Ectodermal cell (in vitro differentiated cells): ENCODE results near the gene RYK. TPM values are rescaled to one million over a fixed set of nuclear protein-coding genes. Genes with fewer than 3 reads are reported as not detected.
A peak's percentile ranks its signal among the peaks of the same experiment; 100 is the strongest.

Source experiments
- H3K27ac ChIP-seq: 2 replicates; pipeline ENCODE4 v1.7.0; 2013; ENCODE audit warnings: mild to moderate bottlenecking, low read depth, low read length; ENCODE audit not compliant: insufficient read depth, poor library complexity, severe bottlenecking
- H3K27me3 ChIP-seq: 2 replicates; pipeline ENCODE4 v1.7.0; 2013; ENCODE audit warnings: mild to moderate bottlenecking, low read length; ENCODE audit not compliant: insufficient read depth, control insufficient read depth, poor library complexity, severe bottlenecking
- H3K36me3 ChIP-seq: one replicate; pipeline ENCODE4 v1.7.0; 2013; ENCODE audit warnings: low read length; ENCODE audit not compliant: control insufficient read depth, insufficient read depth
- H3K4me1 ChIP-seq: one replicate; pipeline ENCODE4 v1.7.0; 2013; ENCODE audit warnings: low read length; ENCODE audit not compliant: control insufficient read depth, insufficient read depth
- H3K4me3 ChIP-seq: 2 replicates; pipeline ENCODE4 v1.7.0; 2013; ENCODE audit warnings: low read depth, low read length, control low read depth; ENCODE audit not compliant: insufficient read depth
- H3K9me3 ChIP-seq: 2 replicates; pipeline ENCODE4 v1.7.0; 2013; ENCODE audit warnings: mild to moderate bottlenecking, low read length, moderate library complexity; ENCODE audit not compliant: control insufficient read depth
- WGBS, 2 experiments: methylation state at CpG; one replicate each; pipeline ENCODE4 v1.1.7; 2013; ENCODE audit warnings: missing lambda C conversion rate in 2 of 2; 5-methylcytosine and 5-hydroxymethylcytosine counted together
- polyA plus RNA-seq, 4 experiments: library from polyadenylated mRNA; stranded (reverse); fragments of 50-300 nt; gene quantifications; one replicate each; pipeline ENCODE4 v1.2.3, GENCODE V29; 2013

Gene RYK
- polyA plus RNA-seq (2013, experiment 1 of 4) = 67.6 TPM
- 73.8 TPM for polyA plus RNA-seq (2013, experiment 2 of 4)
- 61.2 TPM for polyA plus RNA-seq (2013, experiment 3 of 4)
- 66.5 TPM for polyA plus RNA-seq (2013, experiment 4 of 4)

- WGBS, 2 experiments = 2 to 3% methylated on average over 59 of the region's 59 CpGs
- Histone ChIP-seq H3K27ac (peak within 1 kb of the TSS; percentile 71), H3K4me3 (peak within 1 kb of the TSS; percentile 37), H3K9me3 (no peaks in the 10 kb centered on the region), H3K36me3 (no peaks in the 10 kb centered on the region), H3K27me3 (no peaks in the 10 kb centered on the region), H3K4me1 (peaks cover 21% of the 10 kb centered on the region)
Observed at GRCh38 chr3:134250717-134251220, at the start of gene RYK. TSS of gene RYK (minus strand) at chr3:134250859. CDS start at chr3:134250654, 205 bp downstream.

- no peak overlapping the region for H3K4me3 ChIP-seq
- H3K27ac ChIP-seq = no peak overlapping the region
- H3K9me3 ChIP-seq = peaks cover 3% of the 10 kb centered on the region
- H3K27me3 ChIP-seq = no peaks in the 10 kb centered on the region
- no peaks in the 10 kb centered on the region for H3K36me3 ChIP-seq
- no peaks in the 10 kb centered on the region for H3K4me1 ChIP-seq
- WGBS, 2 experiments = 100% methylated on average over 1 of the region's 1 CpG
Observed at GRCh38 chr3:134299888-134300206, 49.2 kb upstream of the RYK start.

- H3K36me3 ChIP-seq = no peaks in the 10 kb centered on the region
- peaks cover 3% of the 10 kb centered on the region for H3K9me3 ChIP-seq
- no peaks in the 10 kb centered on the region for H3K4me1 ChIP-seq
- WGBS, 2 experiments = 82% methylated on average over 4 of the region's 4 CpGs
- no peaks in the 10 kb centered on the region for H3K27me3 ChIP-seq
- H3K4me3 ChIP-seq = no peak overlapping the region
- no peak overlapping the region for H3K27ac ChIP-seq
Observed at GRCh38 chr3:134299185-134299887, 48.7 kb upstream of the RYK start.

GRCh38 chr3:134298249-134298648 is 47.6 kb upstream of the RYK start:
- Histone ChIP-seq H3K4me3 (no peak overlapping the region), H3K36me3 (no peaks in the 10 kb centered on the region), H3K4me1 (no peaks in the 10 kb centered on the region), H3K9me3 (peaks cover 3% of the 10 kb centered on the region), H3K27ac (no peak overlapping the region), H3K27me3 (no peaks in the 10 kb centered on the region)
- WGBS, 2 experiments = 81% methylated on average over 2 of the region's 2 CpGs; no CpG with 5 or more reads in 1 of the 2 experiments

- H3K36me3 ChIP-seq = no peaks in the 10 kb centered on the region
- H3K27me3 ChIP-seq = no peaks in the 10 kb centered on the region
- H3K4me3 ChIP-seq = no peak overlapping the region
- peaks cover 3% of the 10 kb centered on the region for H3K9me3 ChIP-seq
- no peaks in the 10 kb centered on the region for H3K4me1 ChIP-seq
- H3K27ac ChIP-seq = no peak overlapping the region
Observed at GRCh38 chr3:134296616-134297015, 46.0 kb upstream of the RYK start.

GRCh38 chr3:134295930-134296329 is 45.3 kb upstream of the RYK start:
- Histone ChIP-seq H3K27me3 (no peaks in the 10 kb centered on the region), H3K4me3 (no peak overlapping the region), H3K4me1 (no peaks in the 10 kb centered on the region), H3K9me3 (peaks cover 3% of the 10 kb centered on the region), H3K36me3 (no peaks in the 10 kb centered on the region), H3K27ac (no peak overlapping the region)
- WGBS, 2 experiments = no CpG with 5 or more reads among the region's 1 CpG

- Histone ChIP-seq H3K4me1 (no peaks in the 10 kb centered on the region), H3K9me3 (peaks cover 3% of the 10 kb centered on the region), H3K36me3 (no peaks in the 10 kb centered on the region), H3K27ac (no peak overlapping the region), H3K27me3 (no peaks in the 10 kb centered on the region), H3K4me3 (no peak overlapping the region)
- 97% methylated on average over 5 of the region's 5 CpGs for WGBS, 2 experiments
Observed at GRCh38 chr3:134294302-134295280, 43.9 kb upstream of the RYK start.

- Histone ChIP-seq H3K9me3 (peaks cover 3% of the 10 kb centered on the region), H3K36me3 (no peaks in the 10 kb centered on the region), H3K4me1 (no peaks in the 10 kb centered on the region), H3K27ac (no peak overlapping the region), H3K4me3 (no peak overlapping the region), H3K27me3 (no peaks in the 10 kb centered on the region)
- 80 to 88% methylated on average over 3 to 4 of the region's 4 CpGs for whole genome bisulfite sequencing, 2 experiments
Observed at GRCh38 chr3:134291319-134292254, 40.9 kb upstream of the RYK start.

- no peaks in the 10 kb centered on the region for H3K36me3 ChIP-seq
- H3K9me3 ChIP-seq = no peaks in the 10 kb centered on the region
- H3K4me3 ChIP-seq = no peak overlapping the region
- no peak overlapping the region for H3K27ac ChIP-seq
- no peaks in the 10 kb centered on the region for H3K4me1 ChIP-seq
- H3K27me3 ChIP-seq = no peaks in the 10 kb centered on the region
Observed at GRCh38 chr3:134287512-134287911, 36.9 kb upstream of the RYK start.
